D721Med (cell line): ENCODE measurements around the gene KNDC1.

Experiments
- DNase-seq: peaks from one replicate; pipeline ENCODE4 v3.0.0; 2011; ENCODE audit warnings: low spot score; ENCODE audit not compliant: insufficient read length
- FAIRE-seq: peaks from 2 replicates; lab custom pipeline; 2011; peaks lifted over from hg19 to GRCh38; lab: Jason Lieb, UNC
- TF ChIP-seq, protein P1 (sequence below): IDR thresholded peaks from 2 replicates; pipeline ENCODE4 v1.5.1; 2012; ENCODE audit warnings: mild to moderate bottlenecking, control low read depth; ENCODE audit not compliant: insufficient read depth; ENCODE audit errors: missing control alignments

KNDC1 gene

DNA sequence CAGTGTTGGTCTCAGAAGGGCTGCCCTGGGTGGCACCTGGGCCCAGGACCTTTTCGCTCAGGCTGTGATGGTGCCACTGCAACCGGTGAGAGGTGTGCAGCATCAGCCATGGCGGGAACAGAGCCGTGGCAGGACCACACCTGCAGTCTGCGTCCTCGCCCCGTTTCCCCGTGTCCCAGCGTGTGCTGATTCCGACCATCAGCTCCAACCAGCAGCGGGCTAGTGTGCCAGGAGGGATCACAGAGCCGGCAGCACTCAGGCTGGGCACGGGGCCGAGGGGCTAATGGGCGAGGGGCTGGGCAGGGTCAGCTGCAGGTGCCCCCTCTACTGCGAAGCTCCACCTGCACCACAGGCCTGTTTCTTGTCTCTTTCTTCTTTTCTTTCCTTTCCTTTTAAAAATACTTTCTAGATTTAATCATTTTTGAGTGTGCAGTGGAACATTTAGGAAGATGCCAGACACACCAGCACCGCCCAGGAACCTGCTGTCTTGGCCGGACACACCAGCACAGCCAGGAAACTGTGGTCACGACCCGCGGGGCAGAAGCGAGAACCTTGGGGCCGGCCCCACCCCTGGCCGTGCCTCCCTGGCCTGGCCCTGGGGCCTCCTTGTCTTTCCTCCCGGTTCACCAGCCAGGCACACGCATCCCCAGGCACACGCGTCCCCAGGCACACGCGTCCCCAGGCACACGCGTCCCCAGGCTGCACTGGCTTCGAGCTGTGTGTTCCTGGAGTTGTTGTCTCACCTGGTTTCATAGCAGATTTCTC, 37.7 kb upstream of the KNDC1 start:
- FAIRE-seq (no peak), DNase-seq (no peak)

DNA sequence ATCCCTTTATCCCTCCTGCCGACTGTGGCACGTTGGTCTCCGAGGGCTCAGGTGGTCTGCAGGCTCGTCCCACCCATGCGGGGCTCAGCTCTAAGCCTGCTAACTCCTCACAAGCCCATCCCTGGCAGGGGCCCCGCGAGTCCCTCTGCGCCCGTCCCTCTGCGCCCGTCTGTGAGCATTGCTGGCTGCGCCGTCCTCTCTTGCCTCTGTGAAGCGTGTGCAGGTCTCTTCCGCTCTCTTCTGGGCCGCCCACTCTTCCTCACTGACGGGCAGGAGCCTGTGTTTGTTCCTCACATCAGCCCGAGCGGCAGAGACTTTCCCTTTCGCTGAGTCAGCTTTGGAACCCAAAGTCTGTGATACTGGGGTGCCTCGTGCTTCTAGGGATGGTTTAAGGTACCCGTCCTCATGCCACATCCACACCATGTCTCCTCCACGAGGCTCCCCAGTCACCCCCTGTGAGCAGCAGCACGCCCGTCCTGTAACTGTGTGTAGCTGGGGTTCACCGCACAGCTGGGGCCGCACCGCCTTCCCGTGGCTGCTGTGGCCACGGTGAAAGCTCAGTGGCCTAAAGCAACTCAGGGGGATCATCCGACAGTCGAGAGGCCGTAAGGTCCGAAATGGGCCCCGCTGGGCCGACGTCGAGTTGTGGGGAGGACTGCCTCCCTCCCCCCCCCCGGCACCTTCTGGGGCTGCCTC, 36.8 kb upstream of the KNDC1 start:
- TF ChIP-seq, protein P1, sequence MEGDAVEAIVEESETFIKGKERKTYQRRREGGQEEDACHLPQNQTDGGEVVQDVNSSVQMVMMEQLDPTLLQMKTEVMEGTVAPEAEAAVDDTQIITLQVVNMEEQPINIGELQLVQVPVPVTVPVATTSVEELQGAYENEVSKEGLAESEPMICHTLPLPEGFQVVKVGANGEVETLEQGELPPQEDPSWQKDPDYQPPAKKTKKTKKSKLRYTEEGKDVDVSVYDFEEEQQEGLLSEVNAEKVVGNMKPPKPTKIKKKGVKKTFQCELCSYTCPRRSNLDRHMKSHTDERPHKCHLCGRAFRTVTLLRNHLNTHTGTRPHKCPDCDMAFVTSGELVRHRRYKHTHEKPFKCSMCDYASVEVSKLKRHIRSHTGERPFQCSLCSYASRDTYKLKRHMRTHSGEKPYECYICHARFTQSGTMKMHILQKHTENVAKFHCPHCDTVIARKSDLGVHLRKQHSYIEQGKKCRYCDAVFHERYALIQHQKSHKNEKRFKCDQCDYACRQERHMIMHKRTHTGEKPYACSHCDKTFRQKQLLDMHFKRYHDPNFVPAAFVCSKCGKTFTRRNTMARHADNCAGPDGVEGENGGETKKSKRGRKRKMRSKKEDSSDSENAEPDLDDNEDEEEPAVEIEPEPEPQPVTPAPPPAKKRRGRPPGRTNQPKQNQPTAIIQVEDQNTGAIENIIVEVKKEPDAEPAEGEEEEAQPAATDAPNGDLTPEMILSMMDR: no peak
- FAIRE-seq (no peak), DNase-seq (no peak)

More for the DNA sequence above, 37.7 kb upstream of the KNDC1 start:
- TF ChIP-seq, protein P1: no peak

DNA sequence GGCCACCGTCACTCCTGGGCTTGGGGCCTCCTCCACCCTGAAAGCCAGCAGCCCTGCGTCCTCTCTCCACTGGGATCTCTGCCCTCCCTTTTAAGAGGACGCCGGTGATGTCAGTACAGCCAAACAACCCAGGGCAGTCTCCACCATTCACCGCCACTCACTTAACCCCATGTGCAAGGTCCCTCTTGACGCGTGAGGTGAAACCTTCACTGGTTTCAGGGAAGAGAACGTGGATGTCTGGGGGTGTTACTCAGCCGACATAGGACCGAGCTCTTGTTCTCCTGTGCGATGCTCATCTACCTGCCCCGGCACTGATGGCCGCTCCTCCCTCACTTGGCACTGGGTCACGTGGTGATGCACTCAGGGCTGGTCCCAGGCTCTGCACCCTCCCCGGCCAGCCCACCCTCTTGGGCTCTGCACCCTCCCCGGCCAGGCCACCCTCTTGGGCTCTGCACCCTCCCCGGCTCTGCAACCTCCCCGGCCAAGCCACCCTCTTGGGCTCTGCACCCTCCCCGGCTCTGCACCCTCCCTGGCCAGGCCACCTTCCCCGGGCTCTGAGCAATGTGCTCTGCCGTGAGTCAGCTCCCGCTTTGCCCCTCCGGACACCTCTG, 36.2 kb upstream of the KNDC1 start:
- FAIRE-seq: no peak
- TF ChIP-seq, protein P1: no peak
- no peak for DNase-seq

DNA sequence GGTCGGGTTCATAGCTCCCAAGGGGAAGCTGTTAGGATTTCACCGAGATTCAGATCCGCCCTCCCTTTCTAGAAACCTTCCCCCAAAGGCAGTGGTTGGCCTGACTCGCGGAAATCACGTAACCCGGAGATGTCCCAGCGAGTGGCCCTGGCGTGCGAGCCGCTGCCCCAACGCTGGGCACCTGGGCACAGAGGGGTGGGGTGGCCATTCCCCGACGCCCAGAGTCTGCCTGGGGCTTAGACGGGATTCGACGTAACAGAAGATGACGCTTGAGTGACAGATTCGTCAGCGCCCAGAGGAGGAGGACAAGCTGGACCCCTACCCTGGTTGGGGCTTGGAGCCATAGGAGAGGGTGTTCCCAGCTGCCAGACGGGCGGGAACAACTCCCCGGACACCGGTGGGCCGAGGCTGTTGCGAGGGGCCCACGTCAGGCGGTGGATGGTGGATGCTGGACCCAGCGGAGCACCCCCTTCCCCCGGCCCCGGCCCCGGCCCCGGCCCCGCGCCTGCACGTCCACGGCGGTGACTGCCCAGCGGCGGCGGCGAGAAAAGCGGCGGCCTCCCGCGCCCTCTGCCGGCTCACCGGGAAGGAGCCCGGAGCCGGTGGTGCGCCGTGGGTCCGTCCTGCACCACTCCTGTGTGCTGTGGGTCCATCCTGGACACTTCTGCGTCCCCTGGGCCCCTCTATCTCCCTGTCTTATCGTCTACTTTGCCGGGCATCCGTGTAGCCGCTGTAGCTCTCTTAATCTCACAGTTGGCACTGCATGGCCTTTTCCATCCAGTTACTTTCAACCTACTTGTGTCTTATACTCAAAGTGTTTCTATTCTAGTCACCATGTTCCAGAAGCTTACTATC, 35.4 kb upstream of the KNDC1 start:
- no peak for DNase-seq
- TF ChIP-seq, protein P1: peak; percentile 38
- no peak for FAIRE-seq

DNA sequence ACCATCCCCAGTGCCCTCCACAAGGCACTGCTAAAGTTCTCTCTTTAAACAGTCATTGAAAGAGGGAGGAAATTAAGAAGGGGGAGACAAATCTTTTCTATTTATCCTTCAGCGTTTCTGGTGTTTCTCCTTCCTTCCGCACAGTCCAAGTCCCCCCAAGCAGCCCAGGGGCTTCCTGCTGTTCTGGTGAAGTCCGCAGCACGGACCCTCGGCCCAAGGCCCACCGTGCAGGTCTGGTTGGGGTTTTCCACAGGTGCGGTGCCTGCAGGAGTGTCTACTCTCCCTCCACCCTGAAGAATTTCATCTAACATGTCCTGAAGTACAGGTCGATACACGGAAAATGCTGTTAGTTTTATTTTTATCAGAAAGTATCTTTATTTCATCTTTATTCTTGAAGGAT, 34.1 kb upstream of the KNDC1 start:
- no peak for DNase-seq
- TF ChIP-seq, protein P1: no peak
- no peak for FAIRE-seq

DNA sequence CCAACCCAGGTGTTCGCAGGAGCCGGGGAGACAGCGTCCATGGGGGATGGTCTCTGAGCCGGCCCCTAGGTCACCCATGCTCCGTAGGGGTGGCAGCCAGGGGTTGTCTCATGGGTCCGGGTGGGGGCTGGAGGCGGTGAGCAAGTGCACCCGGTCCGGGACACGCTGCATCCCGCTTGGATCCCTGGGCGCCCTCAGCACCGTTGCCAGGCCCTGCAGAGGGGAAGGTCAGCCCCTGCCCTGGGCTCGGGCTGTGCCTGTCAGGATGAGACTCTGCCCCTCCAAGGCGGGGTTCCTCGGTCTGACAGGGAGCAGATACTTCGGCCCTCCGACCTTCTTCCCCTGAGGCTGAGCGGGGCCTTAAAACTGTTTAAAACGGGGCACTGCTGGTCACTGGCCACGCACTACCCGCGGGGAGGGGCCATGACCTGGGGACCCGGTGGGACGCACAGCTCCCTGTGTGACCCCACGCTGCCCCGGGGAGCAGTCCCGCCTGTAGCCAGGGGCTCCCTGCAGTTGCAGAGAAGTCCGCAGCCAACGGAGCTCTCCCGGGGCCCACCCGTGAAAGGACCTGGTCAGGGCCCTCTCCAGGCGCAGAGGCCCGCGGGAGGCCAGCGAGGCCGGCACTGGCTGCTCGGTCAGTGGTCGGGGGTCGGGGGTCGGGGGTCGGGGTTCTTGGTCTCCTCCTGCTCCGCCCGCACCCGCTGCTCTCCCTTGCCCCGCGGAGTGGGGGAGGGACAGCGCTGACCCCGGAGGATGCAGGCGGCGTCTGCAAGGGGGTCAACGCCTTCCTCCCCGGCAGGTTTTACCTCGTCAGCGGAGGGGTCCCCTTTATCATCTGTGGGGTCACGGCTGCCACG, 33.4 kb upstream of the KNDC1 start:
- FAIRE-seq (no peak), DNase-seq (no peak)
- TF ChIP-seq, protein P1: no peak
